ENCODE data around the gene CEACAM18. TPM values are rescaled to one million over a fixed set of nuclear protein-coding genes. Genes with fewer than 3 reads are reported as not detected.

Gene CEACAM18
- polyA plus RNA-seq, 3 donors = not detected

- no peak for DNase-seq (ENCODE audit: low read depth in 3 of 3, low spot score in 2 of 3)
These were observed 46.4 kb downstream of the CEACAM18 start for GRCh38 chr19:51524666-51525264.

- DNase-seq (ENCODE audit: low read depth in 3 of 3, low spot score in 2 of 3) = no peak
These were observed 47.3 kb downstream of the CEACAM18 start for GRCh38 chr19:51525651-51526050.

GRCh38 chr19:51529301-51529700, 51.0 kb downstream of the CEACAM18 start:
- no peak for DNase-seq (ENCODE audit: low read depth in 3 of 3, low spot score in 2 of 3)

GRCh38 chr19:51530616-51531015, 52.3 kb downstream of the CEACAM18 start:
- no peak for DNase-seq (ENCODE audit: low read depth in 3 of 3, low spot score in 2 of 3)

- DNase-seq (ENCODE audit: low read depth in 3 of 3, low spot score in 2 of 3) = no peak
These were observed 53.3 kb downstream of the CEACAM18 start, which contains the start of gene SIGLEC6 for GRCh38 chr19:51531349-51532315. SIGLEC6 (minus strand) TSS chr19:51531670; CDS start chr19:51531648, 22 bp downstream.

- no peak for DNase-seq (ENCODE audit: low read depth in 3 of 3, low spot score in 2 of 3)
These were observed 57.2 kb downstream of the CEACAM18 start for GRCh38 chr19:51535535-51535934.

GRCh38 chr19:51539821-51540366, 61.6 kb downstream of the CEACAM18 start:
- no peak for DNase-seq (ENCODE audit: low read depth in 3 of 3, low spot score in 2 of 3)

Other genes with a start within 250 kb of the CEACAM18 start
- not detected for gene SIGLECL1, start 227.5 kb upstream of the CEACAM18 start, polyA plus RNA-seq (ENCODE audit: insufficient read length in 3 of 3)
- gene IGLON5, start 166.9 kb upstream of the CEACAM18 start, polyA plus RNA-seq (ENCODE audit: insufficient read length in 3 of 3) = 1 to 10 TPM; 2.7 to 3.7 (median 3.2) TPM
- gene VSIG10L, start 136.4 kb upstream of the CEACAM18 start, polyA plus RNA-seq (ENCODE audit: insufficient read length in 3 of 3) = 1 to 10 TPM; 3.5 to 4.4 (median 3.8) TPM
- gene ETFB, start 112.2 kb upstream of the CEACAM18 start, polyA plus RNA-seq (ENCODE audit: insufficient read length in 3 of 3) = 100 to 1,000 TPM; 123 to 149 (median 132) TPM
- gene CLDND2, start 109.5 kb upstream of the CEACAM18 start, polyA plus RNA-seq (ENCODE audit: insufficient read length in 3 of 3) = 1 to 10 TPM in 1 of 3 donors, under 1 TPM in 2; 0.79 to 1.4 (median 0.80) TPM
- gene NKG7, start 105.9 kb upstream of the CEACAM18 start, polyA plus RNA-seq (ENCODE audit: insufficient read length in 3 of 3) = 1 to 10 TPM; 1.2 to 2.0 (median 1.3) TPM
- gene LIM2, start 90.6 kb upstream of the CEACAM18 start, polyA plus RNA-seq (ENCODE audit: insufficient read length in 3 of 3) = under 1 TPM; 0.18 to 0.40 (median 0.24) TPM
- under 1 TPM; 0.10 to 0.28 (median 0.20) TPM for gene C19orf84, start 87.9 kb upstream of the CEACAM18 start, polyA plus RNA-seq (ENCODE audit: insufficient read length in 3 of 3)
- gene SIGLEC10, start 60.9 kb upstream of the CEACAM18 start, polyA plus RNA-seq (ENCODE audit: insufficient read length in 3 of 3) = 1 to 10 TPM in 2 of 3 donors, under 1 TPM in 1; 0.82 to 1.1 (median 1.0) TPM
- gene SIGLEC8, start 20.1 kb upstream of the CEACAM18 start, polyA plus RNA-seq (ENCODE audit: insufficient read length in 3 of 3) = not detected
- gene SIGLEC12, start 23.3 kb downstream of the CEACAM18 start, polyA plus RNA-seq (ENCODE audit: insufficient read length in 3 of 3) = not detected
- gene SIGLEC6, start 53.1 kb downstream of the CEACAM18 start, polyA plus RNA-seq (ENCODE audit: insufficient read length in 3 of 3) = under 1 TPM; 0.07 to 0.42 (median 0.12) TPM
- gene ZNF175, start 92.7 kb downstream of the CEACAM18 start, polyA plus RNA-seq (ENCODE audit: insufficient read length in 3 of 3) = 10 to 100 TPM; 16.4 to 19.7 (median 16.8) TPM
- gene SIGLEC5, start 151.9 kb downstream of the CEACAM18 start, polyA plus RNA-seq (ENCODE audit: insufficient read length in 3 of 3) = under 1 TPM in 2 of 3 donors, not detected in 1; 0.48 to 0.51 TPM
- gene SIGLEC14, start 168.3 kb downstream of the CEACAM18 start, polyA plus RNA-seq (ENCODE audit: insufficient read length in 3 of 3) = 1 to 10 TPM in 1 of 3 donors, under 1 TPM in 1, not detected in 1; 0.79 to 1.1 TPM
- 10 to 100 TPM; 11.6 to 15.5 (median 12.1) TPM for gene SPACA6, start 214.8 kb downstream of the CEACAM18 start, polyA plus RNA-seq (ENCODE audit: insufficient read length in 3 of 3)
- gene HAS1, start 245.5 kb downstream of the CEACAM18 start, polyA plus RNA-seq (ENCODE audit: insufficient read length in 3 of 3) = not detected